Nephron (organoid): ENCODE data around the gene NBPF15.
"Not testable (repeated sequence)": the region's sequence is repeated elsewhere in the genome, so short reads cannot be mapped to it uniquely, and the experiment has no call there.

Experiments
- H3K27ac Mint-ChIP-seq, 3 experiments: 2 replicates each; pipeline ENCODE4 v1.8.0; 2020; ENCODE audit warnings: mixed read lengths in 3 of 3, mild to moderate bottlenecking in 2 of 3, moderate library complexity in 1 of 3
- H3K27me3 Mint-ChIP-seq: 2 replicates; pipeline ENCODE4 v1.8.0; 2021; ENCODE audit warnings: low read depth, mild to moderate bottlenecking, moderate library complexity, mixed read lengths
- H3K36me3 Mint-ChIP-seq: 2 replicates; pipeline ENCODE4 v1.8.0; 2020; ENCODE audit warnings: low read depth, mixed read lengths
- H3K4me1 Mint-ChIP-seq: 2 replicates; pipeline ENCODE4 v1.8.0; 2020; ENCODE audit warnings: mixed read lengths
- H3K4me3 Mint-ChIP-seq, 3 experiments: 2 replicates each; pipeline ENCODE4 v1.8.0; 2020; ENCODE audit warnings: mild to moderate bottlenecking in 3 of 3, mixed read lengths in 3 of 3, moderate library complexity in 2 of 3
- H3K9me3 Mint-ChIP-seq: 2 replicates; pipeline ENCODE4 v1.8.0; 2020; ENCODE audit warnings: mixed read lengths
- TF ChIP-seq, protein P1 (sequence below), 3 experiments: fragments of 200-600 bp; sonication (generic); IDR thresholded peaks; one replicate each; pipeline ENCODE4 v1.5.0; 2021; ENCODE audit warnings: antibody characterized with exemption in 3 of 3; ENCODE audit not compliant: unreplicated experiment in 3 of 3

The NBPF15 gene

DNA sequence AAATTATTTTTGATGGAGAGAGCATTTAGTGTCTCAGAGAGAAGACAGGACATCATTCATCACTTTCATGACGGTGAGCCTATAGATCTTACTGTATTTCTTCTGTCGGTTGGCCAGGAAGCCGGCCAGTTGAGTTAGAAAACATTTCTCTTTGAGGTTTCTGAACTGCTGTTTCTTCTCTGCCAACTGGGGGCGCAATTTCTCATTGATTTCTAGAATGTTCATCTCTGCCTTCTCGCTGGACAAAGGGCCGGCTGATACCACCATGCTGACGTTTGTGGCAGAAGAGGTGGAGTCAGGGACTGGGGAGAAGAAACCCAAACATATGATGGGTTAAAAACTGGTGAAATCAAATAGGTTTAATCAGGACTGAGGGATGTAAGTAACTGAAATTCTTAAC, 21.7 kb downstream of the NBPF15 start:
- TF ChIP-seq, protein P1, sequence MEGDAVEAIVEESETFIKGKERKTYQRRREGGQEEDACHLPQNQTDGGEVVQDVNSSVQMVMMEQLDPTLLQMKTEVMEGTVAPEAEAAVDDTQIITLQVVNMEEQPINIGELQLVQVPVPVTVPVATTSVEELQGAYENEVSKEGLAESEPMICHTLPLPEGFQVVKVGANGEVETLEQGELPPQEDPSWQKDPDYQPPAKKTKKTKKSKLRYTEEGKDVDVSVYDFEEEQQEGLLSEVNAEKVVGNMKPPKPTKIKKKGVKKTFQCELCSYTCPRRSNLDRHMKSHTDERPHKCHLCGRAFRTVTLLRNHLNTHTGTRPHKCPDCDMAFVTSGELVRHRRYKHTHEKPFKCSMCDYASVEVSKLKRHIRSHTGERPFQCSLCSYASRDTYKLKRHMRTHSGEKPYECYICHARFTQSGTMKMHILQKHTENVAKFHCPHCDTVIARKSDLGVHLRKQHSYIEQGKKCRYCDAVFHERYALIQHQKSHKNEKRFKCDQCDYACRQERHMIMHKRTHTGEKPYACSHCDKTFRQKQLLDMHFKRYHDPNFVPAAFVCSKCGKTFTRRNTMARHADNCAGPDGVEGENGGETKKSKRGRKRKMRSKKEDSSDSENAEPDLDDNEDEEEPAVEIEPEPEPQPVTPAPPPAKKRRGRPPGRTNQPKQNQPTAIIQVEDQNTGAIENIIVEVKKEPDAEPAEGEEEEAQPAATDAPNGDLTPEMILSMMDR (IDR thresholded peaks at IDR 0.05; ENCODE audit: unreplicated experiment in 3 of 3), result peak in 1 of 3 experiments; percentile 9
- H3K27ac Mint-ChIP-seq, H3K9me3 Mint-ChIP-seq, H3K27me3 Mint-ChIP-seq, H3K4me1 Mint-ChIP-seq, H3K4me3 Mint-ChIP-seq, H3K36me3 Mint-ChIP-seq: not testable (repeated sequence)

DNA sequence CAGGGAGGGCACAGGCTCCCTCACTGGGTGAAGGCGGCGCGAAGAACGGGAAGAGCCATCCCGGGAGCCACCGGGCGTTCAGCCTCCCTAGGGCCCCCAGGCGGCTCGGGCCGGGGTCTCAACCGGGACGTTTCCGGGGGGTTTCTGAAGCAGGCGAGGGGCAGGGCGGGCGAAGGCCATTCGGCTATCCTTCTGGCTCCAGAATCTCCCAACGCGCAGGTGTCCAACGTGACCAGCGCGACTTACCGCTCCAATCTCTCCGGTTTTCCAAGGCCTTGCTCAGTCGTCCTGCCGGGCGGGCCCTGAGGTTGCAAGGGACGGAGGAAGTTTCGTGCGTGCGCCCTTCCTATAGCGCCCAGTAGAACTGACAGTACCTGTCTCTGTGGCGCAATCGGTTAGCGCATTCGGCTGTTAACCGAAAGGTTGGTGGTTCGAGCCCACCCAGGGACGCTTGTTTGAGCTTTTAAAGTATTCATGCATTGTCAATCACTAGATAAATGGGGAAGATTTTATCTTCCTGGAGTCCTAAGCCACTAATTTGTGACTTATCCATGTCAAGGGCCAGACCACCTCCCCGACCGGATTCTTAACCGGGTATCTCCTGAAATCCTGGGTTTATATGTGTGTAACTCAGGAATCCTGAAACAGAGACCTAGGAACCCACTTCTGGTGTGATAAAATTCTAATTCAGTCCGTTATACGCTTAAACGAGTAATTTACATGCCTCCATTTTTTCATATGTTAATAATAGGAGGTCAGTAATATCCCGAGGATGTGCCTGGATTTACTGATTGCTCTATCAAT, 42.4 kb downstream of the NBPF15 start:
- not testable (repeated sequence) for H3K4me1 Mint-ChIP-seq
- H3K36me3 Mint-ChIP-seq, result peaks cover 11% of the 10 kb centered on the region

DNA sequence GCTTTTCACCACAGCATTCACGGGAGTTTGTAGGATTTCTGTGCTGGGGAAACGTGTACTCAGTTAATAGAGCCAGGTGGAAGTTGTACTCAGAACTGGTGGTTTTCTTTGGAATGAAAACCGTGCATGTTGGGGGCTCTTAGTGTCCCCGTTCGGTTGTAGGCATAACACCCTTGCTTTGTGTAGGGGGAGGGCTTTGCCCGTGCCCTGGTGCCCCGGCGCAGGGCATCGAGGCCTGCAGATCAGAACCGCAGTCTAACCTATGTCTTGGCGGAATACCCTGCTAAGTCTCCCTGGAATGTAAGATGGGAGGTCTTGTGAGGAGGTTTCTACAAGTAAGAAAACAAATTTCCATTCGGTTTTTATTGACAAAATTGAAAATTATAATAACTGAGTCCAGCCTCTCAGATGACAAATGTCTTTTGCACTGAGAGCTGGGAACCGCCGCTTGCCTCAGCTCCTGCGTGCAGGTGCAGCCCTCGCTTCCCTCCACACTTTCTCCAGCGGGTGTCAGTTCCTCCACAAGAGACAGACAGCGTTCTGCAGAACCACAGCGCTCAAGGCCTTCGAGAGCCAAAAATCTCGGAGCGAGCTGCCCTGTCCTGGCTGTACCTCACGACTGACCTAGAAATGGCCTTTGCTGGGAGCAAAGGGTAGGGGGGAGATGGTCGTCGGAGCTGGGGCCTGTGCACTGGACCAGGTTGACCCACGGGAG, 47.9 kb downstream of the NBPF15 start:
- not testable (repeated sequence) for H3K4me1 Mint-ChIP-seq, H3K36me3 Mint-ChIP-seq, H3K9me3 Mint-ChIP-seq, H3K27me3 Mint-ChIP-seq
- Mint-ChIP-seq H3K4me3 (peak overlapping the region; percentile 94 to 97 (median 96)), H3K27ac (peak overlapping the region; percentile 98 to 100 (median 99))

More for the DNA sequence above, 42.4 kb downstream of the NBPF15 start:
- H3K4me3 Mint-ChIP-seq, result peak overlapping the region; percentile 82 to 84 (median 83)
- not testable (repeated sequence) for H3K9me3 Mint-ChIP-seq, H3K27me3 Mint-ChIP-seq
- H3K27ac Mint-ChIP-seq, result peak overlapping the region in 2 of 3 experiments; percentile 34 to 75

DNA sequence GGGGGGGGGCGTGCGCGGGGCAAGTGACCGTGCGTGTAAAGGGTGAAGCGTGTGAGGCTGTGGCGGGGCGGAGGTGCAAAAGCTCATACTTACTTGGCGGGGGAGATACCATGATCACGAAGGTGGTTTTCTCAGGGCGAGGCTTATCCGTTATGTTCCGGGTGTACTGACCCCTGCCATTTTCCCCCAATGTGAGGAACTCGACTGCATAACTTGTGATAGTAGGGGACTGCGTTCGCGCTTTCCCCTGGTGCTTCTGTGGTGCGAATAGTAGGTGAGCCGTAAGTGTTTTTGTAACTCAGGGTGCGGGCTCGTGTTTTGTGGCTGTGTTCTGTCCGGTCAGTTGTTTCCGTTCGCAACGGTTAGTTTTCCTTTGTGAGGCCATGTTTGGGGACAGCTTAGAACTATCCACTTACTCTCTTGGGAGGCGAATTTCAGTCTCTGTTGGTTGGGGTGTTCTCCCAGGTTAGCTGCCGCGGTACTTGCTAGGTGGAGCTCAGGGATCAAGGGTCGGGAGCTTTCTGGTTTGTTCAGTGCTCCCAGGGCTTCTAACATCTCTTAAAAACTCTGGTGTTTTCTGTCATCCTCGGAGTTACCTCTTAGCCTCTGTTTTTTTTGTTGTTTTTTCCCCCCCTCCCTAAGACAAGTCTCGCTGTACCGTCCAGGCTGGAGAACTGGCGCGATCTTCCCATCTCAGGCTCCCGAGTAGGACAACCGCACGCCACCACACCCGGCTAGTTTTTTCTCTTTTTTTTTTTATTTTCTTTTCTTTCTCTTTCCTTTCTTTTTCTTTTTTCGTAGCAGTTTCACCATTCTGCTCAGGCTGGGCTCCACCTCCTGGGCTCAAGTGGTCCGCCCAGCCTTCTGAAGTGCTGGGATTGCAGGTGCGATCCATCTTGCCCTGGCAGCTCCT, 48.7 kb downstream of the NBPF15 start:
- H3K36me3 Mint-ChIP-seq, H3K9me3 Mint-ChIP-seq, H3K4me1 Mint-ChIP-seq, H3K27me3 Mint-ChIP-seq: not testable (repeated sequence)
- Mint-ChIP-seq H3K4me3 (peak overlapping the region; percentile 94 to 97 (median 96)), H3K27ac (peak overlapping the region; percentile 98 to 100 (median 99))

DNA sequence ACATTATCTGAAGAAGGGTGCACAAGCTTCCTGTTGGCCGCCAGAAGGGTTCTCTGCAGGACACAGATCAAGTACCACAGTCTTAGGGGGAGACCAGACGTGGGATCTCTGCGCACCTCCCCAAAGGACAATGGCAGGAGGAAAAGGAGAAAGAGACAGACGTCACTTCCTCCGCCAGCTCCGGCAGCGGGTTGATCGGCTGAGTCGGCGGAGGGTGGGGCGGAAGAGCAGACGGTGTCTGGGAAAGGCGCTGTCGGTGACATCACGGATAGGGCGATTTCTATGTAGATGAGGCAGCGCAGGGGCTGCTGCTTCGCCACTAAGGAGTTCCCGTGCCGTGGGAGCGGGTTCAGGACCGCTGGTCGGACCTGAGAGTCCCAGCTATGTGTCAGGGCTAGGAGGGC, 49.4 kb downstream of the NBPF15 start:
- not testable (repeated sequence) for H3K27me3 Mint-ChIP-seq, H3K4me1 Mint-ChIP-seq, H3K36me3 Mint-ChIP-seq, H3K9me3 Mint-ChIP-seq
- Mint-ChIP-seq H3K27ac (peak overlapping the region; percentile 98 to 100 (median 99)), H3K4me3 (peak overlapping the region; percentile 94 to 97 (median 96))

DNA sequence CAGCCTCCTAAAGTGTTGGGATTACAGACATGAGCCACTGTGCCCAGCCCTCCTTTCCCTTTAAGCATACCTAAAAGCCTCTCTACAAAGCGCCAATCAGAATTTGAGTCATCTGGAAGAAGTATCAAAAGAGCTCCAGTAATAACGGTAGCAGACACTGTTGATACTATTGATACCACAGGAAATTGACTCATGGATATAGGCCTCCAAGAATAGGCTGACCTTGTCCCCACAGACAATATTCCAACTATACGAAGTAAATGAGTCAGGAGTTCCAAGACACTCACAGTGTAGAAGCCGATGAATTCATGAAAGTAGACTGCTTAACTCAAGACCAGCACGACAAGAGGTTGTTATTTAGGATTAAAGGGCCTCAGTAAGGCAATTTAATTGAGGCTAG, 58.7 kb downstream of the NBPF15 start:
- not testable (repeated sequence) for H3K4me3 Mint-ChIP-seq, H3K27me3 Mint-ChIP-seq, H3K27ac Mint-ChIP-seq, H3K4me1 Mint-ChIP-seq, H3K9me3 Mint-ChIP-seq, H3K36me3 Mint-ChIP-seq

DNA sequence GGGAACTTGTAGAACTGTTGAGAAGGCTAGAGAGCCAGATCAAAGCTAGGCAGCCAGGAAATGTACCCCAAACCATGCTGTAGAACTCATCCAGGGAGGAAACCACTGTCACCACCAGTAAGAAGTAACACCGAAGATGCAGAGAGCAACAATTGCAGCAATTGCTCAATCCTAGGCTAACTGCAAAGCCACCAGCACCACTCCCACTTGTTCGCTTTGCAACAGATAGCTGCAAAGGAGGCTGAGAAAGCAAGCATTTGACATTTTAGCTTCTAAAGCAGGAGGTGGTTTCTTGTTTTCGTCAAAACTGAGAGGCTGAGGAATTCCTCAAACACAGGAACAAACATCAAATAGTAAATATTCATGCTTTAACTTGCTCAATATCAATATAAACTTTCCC, 89.8 kb downstream of the NBPF15 start:
- not testable (repeated sequence) for H3K36me3 Mint-ChIP-seq, H3K27me3 Mint-ChIP-seq, H3K9me3 Mint-ChIP-seq, H3K27ac Mint-ChIP-seq, H3K4me1 Mint-ChIP-seq, H3K4me3 Mint-ChIP-seq
